Fibroblast of lung (primary cell): ENCODE results near the gene GRK6. TPM values are rescaled to one million over a fixed set of nuclear protein-coding genes. Genes with fewer than 3 reads are reported as not detected.

Experiments used
- DNase-seq, 2 donors: peaks; one replicate each; pipeline versions ENCODE4 v3.0.0 to v3.0.0-alpha.2; 2010; ENCODE audit warnings: low read depth in 2 of 2
- H2AFZ ChIP-seq: 2 replicates; pipeline ENCODE4 v1.5.1; 2012; ENCODE audit warnings: low read length, control low read depth, inconsistent platforms
- H3K27ac ChIP-seq: 2 replicates; pipeline ENCODE4 v1.5.1; 2011; ENCODE audit warnings: low read length, control low read depth; ENCODE audit not compliant: insufficient read depth
- H3K27me3 ChIP-seq: 2 replicates; pipeline ENCODE4 v1.5.1; 2011; ENCODE audit warnings: mild to moderate bottlenecking, low read length; ENCODE audit not compliant: control insufficient read depth, insufficient read depth
- H3K36me3 ChIP-seq: 2 replicates; pipeline ENCODE4 v1.5.1; 2011; ENCODE audit warnings: low read length; ENCODE audit not compliant: control insufficient read depth, insufficient read depth
- H3K4me1 ChIP-seq: 2 replicates; pipeline ENCODE4 v1.5.1; 2011; ENCODE audit warnings: low read length; ENCODE audit not compliant: control insufficient read depth, insufficient read depth; ENCODE audit errors: extremely low read depth
- H3K4me2 ChIP-seq: 2 replicates; pipeline ENCODE4 v1.5.1; 2011; ENCODE audit warnings: low read length, control low read depth; ENCODE audit not compliant: insufficient read depth; ENCODE audit errors: extremely low read depth
- H3K4me3 ChIP-seq, 4 experiments: fragments of 200-600 bp in 1 of 4; sonication (generic) in 1 of 4; replicated peaks in 1 of 4; 2 replicates each; pipeline ENCODE4 v1.5.1; 2011 to 2016; ENCODE audit warnings: low read length in 4 of 4, low read depth in 3 of 4, mild to moderate bottlenecking in 3 of 4, control low read depth in 2 of 4, inconsistent platforms in 1 of 4, mixed read lengths in 1 of 4; ENCODE audit not compliant: insufficient read depth in 1 of 4; ENCODE audit errors: control extremely low read depth in 1 of 4
- H3K79me2 ChIP-seq: 2 replicates; pipeline ENCODE4 v1.5.1; 2012; ENCODE audit warnings: mild to moderate bottlenecking, low read length, inconsistent platforms; ENCODE audit not compliant: control insufficient read depth, insufficient read depth
- H3K9ac ChIP-seq: 2 replicates; pipeline ENCODE4 v1.5.1; 2011; ENCODE audit warnings: mild to moderate bottlenecking, low read length, control low read depth; ENCODE audit not compliant: insufficient read depth
- H3K9me3 ChIP-seq: 2 replicates; pipeline ENCODE4 v1.5.1; 2012; ENCODE audit warnings: low read depth, low read length; ENCODE audit not compliant: control insufficient read depth, insufficient read depth
- H4K20me1 ChIP-seq: 2 replicates; pipeline ENCODE4 v1.5.1; 2011; ENCODE audit warnings: low read length; ENCODE audit not compliant: control insufficient read depth, insufficient read depth; ENCODE audit errors: extremely low read depth
- EZH2 ChIP-seq: IDR thresholded peaks from 2 replicates; pipeline ENCODE4 v1.5.1; 2012; ENCODE audit warnings: low read length, control low read depth, mild to moderate bottlenecking; ENCODE audit errors: missing control alignments
- polyA plus RNA-seq, 2 donors: library from polyadenylated mRNA; depleted of rRNA in 1 of 2; stranded (reverse) in 1 of 2; unstranded in 1 of 2; fragments of >200 nt; gene quantifications; 2 replicates each; pipeline ENCODE4 v1.2.1, GENCODE V29; 2011 to 2012; ENCODE audit warnings: missing spikeins in 1 of 2
- total RNA-seq: library from RNA; depleted of rRNA; stranded (reverse); fragments of >200 nt; gene quantifications from 2 replicates; pipeline ENCODE4 v1.2.1, GENCODE V29; 2014
- TF ChIP-seq, protein P1 (sequence below), 2 donors: IDR thresholded peaks in 1 of 2; conservative IDR thresholded peaks in 1 of 2; 1 replicate in 1 of 2; 2 replicates in 1 of 2; pipeline ENCODE4 v1.5.1; 2011 to 2012; ENCODE audit warnings: low read length in 2 of 2, control low read depth in 1 of 2, inconsistent platforms in 1 of 2, low read depth in 1 of 2, mild to moderate bottlenecking in 1 of 2

Gene GRK6
- total and polyA plus RNA-seq, 2 donors (not counting 1 experiment from before 2014, with no cell fraction given), result 15.0 to 15.8 TPM

DNA sequence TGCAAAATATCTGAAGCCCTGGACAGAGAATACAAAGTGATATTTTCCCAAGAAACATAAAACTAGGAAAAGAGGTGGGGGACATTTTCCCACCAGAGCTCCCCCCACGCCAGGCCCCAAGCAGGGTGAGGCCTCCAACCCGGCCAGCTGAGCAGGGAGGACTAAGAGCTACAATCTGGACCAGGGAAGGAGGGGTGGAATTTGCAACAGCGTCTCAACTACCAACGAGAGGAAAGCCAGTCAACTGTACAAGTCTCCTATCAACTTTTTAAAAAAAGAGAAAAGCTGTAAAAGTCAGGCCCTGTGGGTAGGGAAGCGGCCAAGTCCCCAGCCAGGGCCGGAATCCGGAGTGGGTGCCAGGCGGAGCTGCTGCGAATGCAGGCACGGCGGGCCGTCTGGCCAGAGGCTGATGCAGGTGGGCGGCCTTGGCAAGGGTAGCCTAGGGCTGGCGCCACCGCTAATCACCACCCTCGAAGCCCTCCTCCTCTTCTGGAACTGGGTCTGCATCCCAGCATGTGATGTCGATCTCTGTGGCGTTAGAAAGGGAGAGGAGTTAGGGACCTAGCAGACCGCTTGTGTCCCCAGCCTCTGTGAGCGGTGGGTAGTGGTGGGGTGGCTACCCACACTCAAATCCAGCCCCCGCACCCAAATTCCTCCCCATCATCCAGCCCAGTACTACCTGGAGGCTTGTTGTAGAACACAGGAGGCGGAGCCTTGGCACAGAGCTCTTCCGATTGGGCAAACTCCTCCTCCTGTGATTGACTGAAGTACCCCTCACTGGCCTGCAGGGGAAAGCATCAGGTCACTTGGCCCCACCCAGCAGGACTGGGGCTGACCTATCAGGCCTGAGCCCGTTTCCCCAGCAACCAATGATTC, 30.7 kb downstream of the GRK6 start:
- H3K4me3 ChIP-seq, result no peak overlapping the region
- H3K4me1 ChIP-seq, result peaks cover 12% of the 10 kb centered on the region
- no peaks in the 10 kb centered on the region for H3K79me2 ChIP-seq
- H4K20me1 ChIP-seq, result no peaks in the 10 kb centered on the region
- peaks cover 27% of the 10 kb centered on the region for H3K36me3 ChIP-seq
- no peaks in the 10 kb centered on the region for H3K27me3 ChIP-seq
- peak; percentile 97 for DNase-seq
- no peaks in the 10 kb centered on the region for H3K9me3 ChIP-seq
- H3K9ac ChIP-seq, result no peak overlapping the region
- H3K27ac ChIP-seq, result peak overlapping the region; percentile 6
- TF ChIP-seq EZH2, result no peak
- TF ChIP-seq, protein P1, sequence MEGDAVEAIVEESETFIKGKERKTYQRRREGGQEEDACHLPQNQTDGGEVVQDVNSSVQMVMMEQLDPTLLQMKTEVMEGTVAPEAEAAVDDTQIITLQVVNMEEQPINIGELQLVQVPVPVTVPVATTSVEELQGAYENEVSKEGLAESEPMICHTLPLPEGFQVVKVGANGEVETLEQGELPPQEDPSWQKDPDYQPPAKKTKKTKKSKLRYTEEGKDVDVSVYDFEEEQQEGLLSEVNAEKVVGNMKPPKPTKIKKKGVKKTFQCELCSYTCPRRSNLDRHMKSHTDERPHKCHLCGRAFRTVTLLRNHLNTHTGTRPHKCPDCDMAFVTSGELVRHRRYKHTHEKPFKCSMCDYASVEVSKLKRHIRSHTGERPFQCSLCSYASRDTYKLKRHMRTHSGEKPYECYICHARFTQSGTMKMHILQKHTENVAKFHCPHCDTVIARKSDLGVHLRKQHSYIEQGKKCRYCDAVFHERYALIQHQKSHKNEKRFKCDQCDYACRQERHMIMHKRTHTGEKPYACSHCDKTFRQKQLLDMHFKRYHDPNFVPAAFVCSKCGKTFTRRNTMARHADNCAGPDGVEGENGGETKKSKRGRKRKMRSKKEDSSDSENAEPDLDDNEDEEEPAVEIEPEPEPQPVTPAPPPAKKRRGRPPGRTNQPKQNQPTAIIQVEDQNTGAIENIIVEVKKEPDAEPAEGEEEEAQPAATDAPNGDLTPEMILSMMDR (conservative IDR thresholded peaks at IDR 0.05 in 1 of 2, IDR thresholded peaks at IDR 0.05 in 1 of 2; ENCODE audit: low read depth in 1 of 2, low read length in 2 of 2), result peak; percentile 50 to 68
- no peak overlapping the region for H2AFZ ChIP-seq
- H3K4me2 ChIP-seq, result no peak overlapping the region

DNA sequence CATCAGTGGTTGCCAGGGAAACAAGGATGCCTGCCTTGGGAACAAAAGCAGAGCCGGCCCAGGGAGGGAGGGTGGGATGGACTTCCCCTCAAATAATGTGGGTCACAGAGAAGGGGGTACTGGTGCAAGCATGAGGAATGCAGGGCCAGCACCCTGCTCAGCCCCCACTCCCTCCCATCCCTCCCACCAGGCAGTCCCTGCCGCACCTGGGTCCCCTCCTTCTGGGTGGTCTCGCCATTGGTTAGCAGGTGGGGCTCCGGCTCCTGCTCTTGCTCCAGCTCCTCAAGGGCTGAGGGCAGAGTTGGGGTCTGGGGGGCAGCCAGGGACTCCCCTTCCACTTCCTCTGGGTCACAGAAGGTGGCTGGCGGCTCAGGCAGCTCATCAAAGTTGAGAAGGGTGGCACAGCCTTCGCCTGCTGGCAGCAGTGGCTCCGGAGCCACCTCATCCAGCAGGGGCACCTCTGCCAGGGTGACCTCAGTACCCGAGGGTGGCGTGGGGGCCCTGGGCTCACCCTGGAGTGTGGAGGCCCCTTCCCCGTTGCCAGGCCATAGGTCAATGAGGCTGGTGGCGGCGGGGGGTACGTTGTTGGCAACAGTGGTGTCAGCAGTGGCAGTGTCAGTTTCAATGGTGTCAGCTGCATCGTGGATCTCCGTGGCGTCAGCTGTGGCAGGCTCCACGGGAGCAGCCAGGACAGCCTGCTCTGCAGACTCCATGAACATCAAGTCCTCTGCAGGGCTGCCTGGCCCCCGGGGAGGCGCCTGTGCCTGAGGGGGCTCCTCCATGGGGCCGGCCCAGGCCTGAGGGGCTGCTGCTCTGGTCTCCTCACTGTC, 31.6 kb downstream of the GRK6 start:
- no peak overlapping the region for H3K4me3 ChIP-seq
- peaks cover 12% of the 10 kb centered on the region for H3K4me1 ChIP-seq
- H3K9ac ChIP-seq, result peak overlapping the region; percentile 18
- H4K20me1 ChIP-seq, result no peaks in the 10 kb centered on the region
- H3K27me3 ChIP-seq, result no peaks in the 10 kb centered on the region
- peaks cover 28% of the 10 kb centered on the region for H3K36me3 ChIP-seq
- no peak for TF ChIP-seq EZH2
- TF ChIP-seq, protein P1 (conservative IDR thresholded peaks at IDR 0.05 in 1 of 2, IDR thresholded peaks at IDR 0.05 in 1 of 2; ENCODE audit: low read depth in 1 of 2, low read length in 2 of 2), result no peak
- DNase-seq, result no peak
- no peaks in the 10 kb centered on the region for H3K79me2 ChIP-seq
- no peak overlapping the region for H2AFZ ChIP-seq
- no peak overlapping the region for H3K4me2 ChIP-seq
- peak overlapping the region; percentile 85 for H3K27ac ChIP-seq
- H3K9me3 ChIP-seq, result no peaks in the 10 kb centered on the region

DNA sequence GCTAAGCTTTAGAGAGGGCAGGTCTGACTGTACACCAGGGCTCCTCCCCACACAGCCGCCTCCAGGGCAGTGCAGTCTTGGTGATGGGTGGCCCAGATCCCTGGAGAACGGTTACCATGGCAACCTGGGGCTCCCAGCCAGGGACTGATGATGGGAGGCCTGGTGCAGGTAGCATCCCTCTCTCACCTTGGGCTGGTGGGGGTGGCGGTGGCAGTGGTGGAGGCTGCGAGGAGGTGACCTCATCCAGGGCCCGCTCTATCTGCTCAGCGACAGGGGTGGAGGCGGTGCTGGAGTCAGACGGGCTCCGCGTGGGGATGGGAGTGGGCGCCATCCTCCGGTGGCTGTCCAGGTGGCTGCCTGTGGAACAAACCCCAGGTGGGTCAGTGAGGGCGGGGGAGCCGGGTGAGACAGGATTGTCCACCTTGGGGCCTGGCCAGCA, 32.5 kb downstream of the GRK6 start:
- Histone ChIP-seq H3K36me3 (peaks cover 28% of the 10 kb centered on the region), H3K27ac (peak overlapping the region; percentile 85), H2AFZ (no peak overlapping the region), H3K4me1 (peaks cover 7% of the 10 kb centered on the region), H3K9ac (no peak overlapping the region), H3K79me2 (no peaks in the 10 kb centered on the region), H3K4me2 (no peak overlapping the region), H4K20me1 (no peaks in the 10 kb centered on the region), H3K9me3 (no peaks in the 10 kb centered on the region), H3K4me3 (no peak overlapping the region), H3K27me3 (no peaks in the 10 kb centered on the region)
- peak; percentile 26 to 48 for DNase-seq
- no peak for TF ChIP-seq EZH2
- TF ChIP-seq, protein P1 (conservative IDR thresholded peaks at IDR 0.05 in 1 of 2, IDR thresholded peaks at IDR 0.05 in 1 of 2; ENCODE audit: low read depth in 1 of 2, low read length in 2 of 2), result no peak
